A673 (cell line): Measurements from ENCODE around the gene SMIM13. TPM values are rescaled to one million over a fixed set of nuclear protein-coding genes. Genes with fewer than 3 reads are reported as not detected.

ENCODE experiments used
- BruUV-seq: library from RNA; stranded (reverse); fragments of 400-500 nt; replicated peaks from 2 replicates; lab custom pipeline; 2021; lab: Mats Ljungman, UMichigan
- CTCF ChIA-PET: fragments of 300-600 bp; sonication (Branson Sonifier 250); formaldehyde crosslinking; loops from one replicate; lab custom pipeline; 2022; ENCODE audit warnings: antibody characterized with exemption; lab: Charles Lee
- POLR2A ChIA-PET: fragments of 300-600 bp; sonication (Branson Sonifier 250); formaldehyde crosslinking; loops from one replicate; lab custom pipeline; 2022; ENCODE audit warnings: antibody characterized with exemption; ENCODE audit not compliant: low non-redundant PET; lab: Charles Lee
- DNase-seq: peaks from one replicate; pipeline ENCODE4 v3.0.0-alpha.2; 2015; ENCODE audit warnings: low spot score
- H3K27ac ChIP-seq: fragments of 200-600 bp; sonication (generic); 2 replicates; pipeline ENCODE4 v1.5.1; 2016; ENCODE audit warnings: mixed run types, low read depth, mild to moderate bottlenecking, mixed read lengths, antibody characterized with exemption, low read length; ENCODE audit not compliant: poor library complexity, severe bottlenecking
- H3K27me3 ChIP-seq: fragments of 200-600 bp; sonication (generic); replicated peaks from 2 replicates; pipeline ENCODE4 v1.6.1; 2017; ENCODE audit warnings: mixed run types, low read depth, mild to moderate bottlenecking, mixed read lengths, antibody characterized with exemption, low read length; ENCODE audit not compliant: insufficient read depth, poor library complexity
- H3K36me3 ChIP-seq: fragments of 200-600 bp; sonication (generic); 2 replicates; pipeline ENCODE4 v1.6.1; 2016; ENCODE audit warnings: mixed run types, mild to moderate bottlenecking, mixed read lengths, antibody characterized with exemption, low read length; ENCODE audit not compliant: insufficient read depth, poor library complexity, severe bottlenecking
- H3K4me1 ChIP-seq: fragments of 200-600 bp; sonication (generic); 2 replicates; pipeline ENCODE4 v1.6.1; 2017; ENCODE audit warnings: mixed run types, mild to moderate bottlenecking, mixed read lengths, antibody characterized with exemption, low read length; ENCODE audit not compliant: insufficient read depth, poor library complexity, severe bottlenecking
- H3K4me3 ChIP-seq: fragments of 200-600 bp; sonication (generic); 2 replicates; pipeline ENCODE4 v1.5.1; 2016; ENCODE audit warnings: low read depth, mixed run types, mild to moderate bottlenecking, mixed read lengths, low read length; ENCODE audit not compliant: poor library complexity, severe bottlenecking
- H3K9me3 ChIP-seq: fragments of 200-600 bp; sonication (generic); 2 replicates; pipeline ENCODE4 v1.6.1; 2016; ENCODE audit warnings: mixed run types, low read depth, mild to moderate bottlenecking, mixed read lengths, antibody characterized with exemption, low read length; ENCODE audit not compliant: poor library complexity, severe bottlenecking
- EZH2 ChIP-seq: fragments of 200-600 bp; sonication (generic); IDR thresholded peaks from 2 replicates; pipeline ENCODE4 v1.6.1; 2017; ENCODE audit warnings: borderline replicate concordance, low read depth, mild to moderate bottlenecking, mixed read lengths, antibody characterized with exemption, low read length; ENCODE audit not compliant: poor library complexity, severe bottlenecking
- intact Hi-C: fragments of 100-400 bp; cut with micrococcal nuclease; formaldehyde crosslinking; loops from one replicate; pipeline ENCODE4 v1.10.0; 2022; ENCODE audit not compliant: unreplicated experiment
- total RNA-seq: library from RNA; stranded (reverse); gene quantifications from 2 replicates; pipeline ENCODE4 v1.2.3, GENCODE V29; 2021
- TF ChIP-seq, protein P1 (sequence below): fragments of 300-800, 200-600 bp; sonication (generic); conservative IDR thresholded peaks from 2 replicates; pipeline ENCODE4 v1.5.1; 2017; ENCODE audit warnings: low read depth, mild to moderate bottlenecking, antibody characterized with exemption, low read length, moderate library complexity, mixed read lengths

SMIM13 gene
- total RNA-seq, 1 experiment from 2014 or later = 18.9 TPM

DNA sequence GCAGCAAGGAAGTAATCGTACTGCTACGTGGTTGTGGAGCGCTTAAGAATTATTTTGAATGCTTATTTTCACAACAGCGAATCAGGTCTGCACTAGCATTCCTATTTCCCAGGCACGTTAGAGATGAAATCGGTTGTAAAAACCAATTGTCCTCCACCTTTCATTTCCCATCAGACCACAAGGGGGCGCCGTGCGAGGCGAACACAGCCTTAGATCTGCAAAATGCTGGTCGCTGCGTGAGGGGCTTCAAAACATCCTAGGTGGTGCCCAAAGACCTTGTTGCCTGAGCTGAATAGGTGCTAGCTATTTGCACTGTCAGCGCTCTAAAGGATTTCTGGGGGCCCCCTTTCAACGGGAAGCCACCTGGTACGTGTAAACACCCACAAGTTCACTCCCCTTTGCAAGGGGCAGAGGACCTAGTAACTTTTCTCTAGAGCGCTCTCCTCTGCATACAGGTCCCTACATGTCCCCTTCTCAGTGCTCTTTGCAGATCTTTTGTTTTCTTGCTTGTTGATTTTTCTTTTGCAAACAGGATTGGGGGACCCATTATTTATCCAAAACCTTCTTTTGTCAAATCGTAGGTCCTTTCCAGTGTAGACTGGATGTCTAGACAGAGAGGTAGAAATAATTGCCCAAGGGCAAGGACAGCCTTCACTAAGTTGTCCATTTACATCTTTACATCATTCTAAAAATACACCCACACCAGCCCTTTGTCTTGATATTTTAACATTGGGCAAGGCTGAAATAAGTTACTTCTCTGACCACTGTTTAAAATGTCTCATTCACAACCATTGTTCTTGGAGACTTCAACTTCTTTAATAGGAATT lies 79.1 kb downstream of the SMIM13 start:
- peaks cover 4% of the 10 kb centered on the region for H3K4me1 ChIP-seq
- no peak overlapping the region for H3K4me3 ChIP-seq
- no peak overlapping the region for H3K27ac ChIP-seq
- H3K9me3 ChIP-seq = no peaks in the 10 kb centered on the region
- H3K36me3 ChIP-seq = no peaks in the 10 kb centered on the region
- ChIA-PET CTCF (interaction anchor here (0.6 to 1.6 kb wide), 3 partner anchors 240 to 361 kb away, joined by 3 to 9 read pairs (median 5); no protein-coding TSS in a partner anchor), POLR2A (interaction anchor here (1.0 kb wide), 1 partner anchor 60 kb away, joined by 7 read pairs; the partner anchor contains the start of gene NEDD9)
- intact Hi-C loops = loop anchor here (1.0 to 5.0 kb wide), 3 partner anchors 60 to 324 kb away; partner anchors contain the start of gene NEDD9
- BruUV-seq = no TSS peak
- H3K27me3 ChIP-seq = no peaks in the 10 kb centered on the region
- TF ChIP-seq, protein P1, sequence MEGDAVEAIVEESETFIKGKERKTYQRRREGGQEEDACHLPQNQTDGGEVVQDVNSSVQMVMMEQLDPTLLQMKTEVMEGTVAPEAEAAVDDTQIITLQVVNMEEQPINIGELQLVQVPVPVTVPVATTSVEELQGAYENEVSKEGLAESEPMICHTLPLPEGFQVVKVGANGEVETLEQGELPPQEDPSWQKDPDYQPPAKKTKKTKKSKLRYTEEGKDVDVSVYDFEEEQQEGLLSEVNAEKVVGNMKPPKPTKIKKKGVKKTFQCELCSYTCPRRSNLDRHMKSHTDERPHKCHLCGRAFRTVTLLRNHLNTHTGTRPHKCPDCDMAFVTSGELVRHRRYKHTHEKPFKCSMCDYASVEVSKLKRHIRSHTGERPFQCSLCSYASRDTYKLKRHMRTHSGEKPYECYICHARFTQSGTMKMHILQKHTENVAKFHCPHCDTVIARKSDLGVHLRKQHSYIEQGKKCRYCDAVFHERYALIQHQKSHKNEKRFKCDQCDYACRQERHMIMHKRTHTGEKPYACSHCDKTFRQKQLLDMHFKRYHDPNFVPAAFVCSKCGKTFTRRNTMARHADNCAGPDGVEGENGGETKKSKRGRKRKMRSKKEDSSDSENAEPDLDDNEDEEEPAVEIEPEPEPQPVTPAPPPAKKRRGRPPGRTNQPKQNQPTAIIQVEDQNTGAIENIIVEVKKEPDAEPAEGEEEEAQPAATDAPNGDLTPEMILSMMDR = peak; percentile 93
- no peak for TF ChIP-seq EZH2
- peak; percentile 76 for DNase-seq

DNA sequence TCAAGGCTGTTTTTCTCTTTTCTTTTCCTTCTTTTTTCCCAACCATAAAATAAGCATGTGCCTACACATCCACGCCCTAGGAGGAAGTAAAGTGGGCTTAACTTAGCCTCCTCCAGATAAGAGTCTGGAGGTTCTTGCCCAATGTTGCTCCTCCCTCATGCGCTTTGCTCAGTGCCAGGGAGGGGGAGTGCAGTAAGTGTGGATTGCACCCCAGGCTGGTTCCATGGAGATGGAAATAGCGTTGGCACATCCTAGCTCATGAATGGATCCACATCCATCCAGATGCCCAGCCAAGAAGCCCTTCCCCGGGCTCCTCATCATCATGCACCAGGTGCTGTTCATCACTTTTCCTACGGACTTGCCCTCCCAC lies 80.6 kb downstream of the SMIM13 start:
- H3K36me3 ChIP-seq = no peaks in the 10 kb centered on the region
- ChIA-PET CTCF (interaction anchor here (0.9 kb wide), 1 partner anchor 322 kb away, joined by 4 read pairs; no protein-coding TSS in a partner anchor), POLR2A (no interaction called here)
- TF ChIP-seq, protein P1 = no peak
- TF ChIP-seq EZH2 = no peak
- DNase-seq = no peak
- no peaks in the 10 kb centered on the region for H3K9me3 ChIP-seq
- H3K4me3 ChIP-seq = no peak overlapping the region
- no peak overlapping the region for H3K27ac ChIP-seq
- H3K4me1 ChIP-seq = peaks cover 4% of the 10 kb centered on the region
- intact Hi-C loops = loop anchor here (5.0 kb wide), 1 partner anchor 88 kb away; no protein-coding TSS in a partner anchor
- no TSS peak for BruUV-seq
- no peaks in the 10 kb centered on the region for H3K27me3 ChIP-seq

DNA sequence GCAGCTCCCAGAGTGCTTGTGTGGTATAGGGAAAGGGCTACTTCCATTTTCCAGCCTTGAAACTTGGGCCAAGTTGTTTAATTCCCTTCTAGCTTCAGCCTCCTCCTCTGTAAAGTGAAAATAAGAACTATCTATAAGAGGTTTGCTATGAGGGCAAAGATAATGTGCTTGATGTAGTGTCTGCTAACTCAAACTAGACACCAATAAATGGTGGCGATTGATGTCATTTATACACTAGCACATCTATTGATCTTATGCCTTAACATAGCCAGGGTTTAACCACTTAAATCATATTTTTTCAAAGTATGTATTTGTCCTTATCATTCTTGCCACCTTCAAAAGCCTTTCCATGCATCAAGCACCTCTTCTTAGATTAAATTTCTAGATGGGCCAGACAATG lies 83.6 kb downstream of the SMIM13 start:
- TF ChIP-seq, protein P1 = no peak
- no peak for TF ChIP-seq EZH2
- no peak overlapping the region for H3K27ac ChIP-seq
- no TSS peak for BruUV-seq
- ChIA-PET CTCF (no interaction called here), POLR2A (no interaction called here)
- no peak for DNase-seq
- no peaks in the 10 kb centered on the region for H3K36me3 ChIP-seq
- H3K9me3 ChIP-seq = no peaks in the 10 kb centered on the region
- no peak overlapping the region for H3K4me3 ChIP-seq
- intact Hi-C loops = no loop called here
- H3K4me1 ChIP-seq = peaks cover 4% of the 10 kb centered on the region
- no peaks in the 10 kb centered on the region for H3K27me3 ChIP-seq
